GM21360 (cell line): ENCODE results near the gene ANKRD34C.

ENCODE experiments used
- ATAC-seq: cut with Tn5 transposase; IDR thresholded peaks from one replicate; pipeline ENCODE4 v1.9.1; 2021; ENCODE audit warnings: mild to moderate bottlenecking, moderate library complexity; ENCODE audit not compliant: unreplicated experiment

Gene ANKRD34C

DNA sequence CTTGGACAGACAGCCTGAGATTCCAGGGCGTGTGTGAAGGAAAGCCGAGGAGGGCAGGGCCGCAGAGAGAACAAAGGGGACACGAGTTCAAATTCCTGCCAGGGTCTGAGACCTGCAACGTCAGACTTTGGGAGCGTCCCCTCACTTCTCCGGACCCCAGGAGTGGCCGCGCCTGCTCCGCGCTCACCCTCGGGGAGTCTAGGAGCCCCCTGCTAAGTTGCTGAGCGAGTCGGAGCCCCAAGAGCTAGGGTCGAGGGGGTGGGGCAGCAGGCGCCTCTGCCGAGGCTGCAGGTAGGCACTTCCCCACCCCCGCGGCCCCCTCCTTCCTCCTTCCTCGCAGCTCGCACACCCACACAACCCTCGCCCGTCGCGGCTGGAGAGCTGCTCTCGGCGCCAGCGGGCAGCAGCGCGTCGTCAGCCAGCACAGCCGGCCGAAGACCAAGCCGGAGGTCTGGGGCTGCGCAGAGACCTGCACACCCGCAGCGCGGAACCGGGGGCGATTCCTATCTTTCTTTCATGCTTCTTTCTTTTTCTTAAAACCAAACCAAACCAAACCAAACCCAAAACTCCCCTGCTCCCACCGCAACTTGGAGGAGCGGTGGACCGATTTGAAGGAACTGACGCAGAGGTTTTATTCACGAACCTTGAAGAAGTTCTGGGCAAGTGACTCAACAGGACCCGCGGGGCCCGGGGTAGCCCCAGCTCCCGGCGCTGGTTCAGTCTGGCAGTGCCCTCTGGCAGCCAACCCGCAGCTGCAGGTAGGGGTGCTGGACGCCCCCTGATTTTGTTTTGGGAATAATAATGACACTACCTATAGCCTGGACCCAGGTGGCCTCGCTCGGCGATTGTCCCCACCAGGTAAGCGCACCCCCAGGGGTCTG lies at the start of gene ANKRD34C:
ANKRD34C (plus strand) TSS at position 352 of the 881 bp plus-strand sequence. CDS start 10,563 bp downstream, outside the sequence.
- ATAC-seq, result no peak

- no peak for ATAC-seq
Observed at GRCh38 chr15:79233236-79233635, 49.3 kb upstream of the ANKRD34C start.

DNA sequence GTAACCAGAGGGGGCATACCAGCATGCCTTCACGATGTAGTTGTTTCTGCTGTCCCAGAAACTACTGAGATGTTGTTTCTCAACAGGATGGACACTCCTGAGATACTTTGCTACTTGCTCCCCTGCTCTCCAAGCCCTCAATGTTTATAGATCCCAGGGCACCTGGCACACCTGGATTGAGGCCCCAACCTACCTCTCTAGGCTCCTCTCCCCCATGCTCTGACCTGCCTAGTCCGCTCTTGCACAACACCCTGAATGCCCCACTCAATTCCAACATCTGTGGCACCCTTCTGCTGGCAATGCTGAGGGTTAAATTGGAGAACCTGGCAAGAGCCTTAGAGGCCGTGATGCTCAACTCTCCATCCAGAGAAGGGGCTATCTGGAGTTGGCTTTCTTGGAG lies 42.5 kb upstream of the ANKRD34C start:
- no peak for ATAC-seq

DNA sequence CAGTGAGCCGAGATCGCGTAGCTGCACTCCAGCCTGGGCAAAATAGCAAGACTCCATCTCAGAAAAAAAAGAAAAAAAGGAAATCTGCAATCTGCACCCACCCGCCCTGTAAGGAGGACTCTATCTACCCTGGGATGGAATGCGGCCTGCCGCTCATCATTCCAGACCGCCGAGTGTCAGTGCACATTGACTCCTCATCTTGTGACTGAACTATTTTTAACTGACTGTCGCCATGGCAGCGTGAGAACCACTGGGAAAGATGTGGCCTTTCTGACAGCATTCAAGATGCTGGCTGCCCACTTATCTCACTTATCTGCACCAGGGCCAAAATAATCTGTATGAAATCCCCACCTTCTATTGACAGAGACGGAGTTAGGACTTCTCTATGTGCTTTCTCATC lies 38.8 kb upstream of the ANKRD34C start:
- ATAC-seq, result no peak

DNA sequence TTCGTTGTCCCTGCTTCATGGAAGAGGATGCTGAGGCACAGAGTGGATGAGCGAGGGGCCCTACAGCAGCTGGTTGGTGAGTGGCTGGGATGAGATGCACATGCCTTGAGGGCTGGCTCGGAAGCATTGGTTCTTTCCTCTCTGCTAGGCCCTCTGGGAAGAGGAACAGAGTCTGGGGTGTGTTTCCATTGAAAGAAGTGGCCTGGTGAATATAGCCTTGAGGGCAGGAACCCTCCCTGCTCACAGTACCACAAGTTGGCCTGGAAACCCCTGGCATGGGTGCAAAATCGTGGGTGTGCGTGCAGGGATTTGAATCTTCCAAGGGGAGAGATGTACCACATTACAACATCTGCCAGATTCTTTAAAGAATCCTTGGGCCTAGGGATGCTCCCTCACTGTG lies 37.6 kb upstream of the ANKRD34C start:
- ATAC-seq, result no peak

DNA sequence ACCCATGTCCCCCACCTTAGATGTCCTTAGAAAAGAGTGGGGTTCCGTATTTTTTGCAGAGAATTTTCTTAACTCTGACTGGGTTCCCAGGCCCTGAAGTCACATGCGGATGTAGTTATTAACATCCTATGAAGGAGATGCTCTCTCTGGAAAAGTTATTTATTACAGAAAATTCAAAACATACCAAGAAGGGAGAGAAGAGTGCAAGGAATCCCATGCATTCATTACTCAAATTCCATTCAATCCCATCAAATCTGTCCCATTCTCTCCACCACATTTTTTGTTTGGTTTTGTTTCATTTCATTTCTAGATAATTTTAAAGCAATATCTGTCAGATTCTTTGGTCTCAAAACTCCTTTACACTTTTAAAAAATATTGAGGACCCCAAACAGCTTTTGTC lies 34.3 kb upstream of the ANKRD34C start:
- no peak for ATAC-seq

DNA sequence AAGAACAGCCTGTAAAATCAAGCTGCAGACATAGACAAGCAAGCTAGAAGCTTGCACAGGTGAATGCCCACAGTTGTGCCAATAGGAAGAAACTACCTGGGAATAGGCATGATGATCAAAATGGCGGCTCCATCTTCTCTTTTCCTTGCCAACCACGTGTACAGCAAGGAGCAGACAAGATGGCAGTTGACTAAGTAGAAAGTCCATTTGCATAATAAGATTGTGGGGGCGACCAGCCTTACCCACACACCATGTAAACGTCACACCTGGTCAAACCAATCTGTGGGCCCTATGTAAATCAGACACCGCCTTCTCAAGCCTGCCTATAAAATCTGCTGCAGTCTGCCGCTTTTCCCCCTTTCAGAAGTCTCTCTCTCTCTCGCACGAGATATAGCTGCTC lies 25.1 kb upstream of the ANKRD34C start:
- ATAC-seq, result no peak

- ATAC-seq, result no peak
Observed at GRCh38 chr15:79261836-79262235, 20.7 kb upstream of the ANKRD34C start.

- ATAC-seq, result no peak
Observed at GRCh38 chr15:79265167-79265566, 17.4 kb upstream of the ANKRD34C start.

- no peak for ATAC-seq
Observed at GRCh38 chr15:79265987-79266579, 16.4 kb upstream of the ANKRD34C start.

DNA sequence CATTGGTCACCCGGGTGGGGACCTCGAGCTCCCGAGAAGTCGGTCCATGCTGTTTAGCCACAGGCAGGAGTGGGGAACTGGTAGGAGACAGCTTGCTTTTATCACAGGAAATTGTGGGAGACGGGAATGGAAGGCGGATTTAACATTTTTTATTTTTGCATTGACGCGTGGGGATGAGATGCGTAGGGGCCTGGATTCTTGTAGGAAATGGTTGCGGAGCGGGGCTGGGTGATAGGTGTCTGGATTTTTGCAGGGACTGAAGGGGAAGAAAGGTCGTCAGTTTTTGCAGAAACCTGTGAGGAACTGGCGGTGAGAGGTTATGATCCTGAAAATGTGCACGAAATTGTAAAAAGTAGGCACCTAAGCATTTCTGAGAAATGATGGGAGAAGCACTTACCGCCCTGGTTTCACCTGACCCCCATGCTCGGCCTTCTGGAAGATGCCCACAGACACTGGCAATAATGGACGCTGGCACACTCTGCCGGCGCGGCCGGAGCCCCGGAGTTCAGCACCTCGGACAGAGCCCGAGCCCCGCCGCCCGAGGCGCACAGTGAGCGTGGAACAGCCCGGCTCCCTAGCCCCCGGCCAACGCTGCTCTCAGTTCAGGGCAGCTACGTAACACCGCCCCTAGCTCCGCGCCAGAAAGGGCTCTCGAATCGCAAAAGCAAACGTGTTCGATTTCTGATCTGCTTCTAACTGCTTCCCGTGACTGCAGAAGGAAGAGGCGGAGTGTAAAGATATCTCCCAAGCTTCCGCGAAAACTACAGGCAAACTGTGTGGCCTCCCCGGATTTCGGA lies 928 bp downstream of the ANKRD34C start:
- ATAC-seq, result no peak

DNA sequence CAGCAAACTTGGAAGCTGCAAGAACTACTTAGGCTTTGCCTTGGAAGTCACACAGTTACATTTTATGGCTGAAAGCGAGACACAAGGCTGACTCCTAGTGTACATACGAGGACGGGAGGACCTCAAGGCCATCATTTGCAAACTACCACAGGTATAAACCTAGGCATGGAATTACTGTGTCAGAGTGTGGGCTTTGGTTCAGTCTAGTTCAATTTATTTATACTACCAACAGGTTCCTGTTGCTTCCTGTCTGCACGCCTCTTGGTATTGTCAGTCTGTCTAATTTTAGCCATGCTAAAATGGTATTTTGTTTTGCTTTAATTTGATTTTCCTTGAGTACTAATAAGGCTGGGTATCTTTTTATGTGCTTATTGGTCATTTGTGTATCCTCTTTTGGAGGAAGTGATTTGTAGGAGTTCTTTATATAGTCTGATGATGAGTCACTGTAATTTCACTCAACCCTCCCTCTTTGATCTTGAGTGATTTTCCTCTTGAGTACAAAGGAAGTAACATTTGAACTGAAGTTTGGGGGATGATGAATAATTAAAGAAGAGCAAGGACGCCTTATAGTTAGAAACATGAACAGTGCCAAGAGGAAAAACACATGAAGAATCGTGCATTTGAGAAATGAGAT lies 8.2 kb downstream of the ANKRD34C start:
- no peak for ATAC-seq

GRCh38 chr15:79292011-79292410 lies 9.5 kb downstream of the ANKRD34C start:
- ATAC-seq, result no peak

DNA sequence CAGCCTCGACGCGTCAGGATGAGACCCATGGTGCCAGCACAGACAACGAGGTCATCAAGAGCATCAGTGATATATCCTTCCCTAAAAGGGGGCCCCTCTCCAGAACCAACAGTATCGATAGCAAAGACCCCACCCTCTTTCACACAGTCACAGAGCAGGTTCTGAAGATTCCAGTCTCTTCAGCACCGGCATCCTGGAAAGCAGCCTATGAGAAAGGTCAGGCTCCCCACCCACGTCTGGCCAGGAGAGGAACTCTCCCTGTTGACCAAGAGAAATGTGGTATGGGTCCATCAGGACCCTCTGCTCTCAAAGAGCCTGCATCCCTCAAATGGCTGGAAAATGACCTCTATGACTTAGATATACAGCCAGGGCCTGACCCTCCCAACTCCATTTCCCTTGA lies 11.6 kb downstream of the ANKRD34C start:
- no peak for ATAC-seq

DNA sequence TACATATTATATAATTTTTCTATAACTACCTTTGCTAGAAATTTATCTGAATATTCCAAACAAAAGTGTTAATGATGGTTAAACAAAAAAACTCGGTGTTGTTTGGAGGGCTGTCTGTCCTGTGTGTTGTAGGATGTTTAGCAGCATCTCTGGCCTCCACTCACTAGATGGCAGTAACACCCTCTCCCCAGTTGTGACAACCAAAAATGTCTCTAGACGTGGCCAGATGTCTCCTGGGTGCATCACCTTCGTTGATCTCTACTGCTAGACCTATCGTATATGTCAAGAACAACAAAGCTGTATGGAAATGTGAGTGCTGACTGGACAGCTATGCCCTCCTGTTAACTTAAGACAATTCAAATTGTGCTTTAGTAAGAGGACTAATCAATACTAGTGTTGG lies 14.1 kb downstream of the ANKRD34C start:
- no peak for ATAC-seq

DNA sequence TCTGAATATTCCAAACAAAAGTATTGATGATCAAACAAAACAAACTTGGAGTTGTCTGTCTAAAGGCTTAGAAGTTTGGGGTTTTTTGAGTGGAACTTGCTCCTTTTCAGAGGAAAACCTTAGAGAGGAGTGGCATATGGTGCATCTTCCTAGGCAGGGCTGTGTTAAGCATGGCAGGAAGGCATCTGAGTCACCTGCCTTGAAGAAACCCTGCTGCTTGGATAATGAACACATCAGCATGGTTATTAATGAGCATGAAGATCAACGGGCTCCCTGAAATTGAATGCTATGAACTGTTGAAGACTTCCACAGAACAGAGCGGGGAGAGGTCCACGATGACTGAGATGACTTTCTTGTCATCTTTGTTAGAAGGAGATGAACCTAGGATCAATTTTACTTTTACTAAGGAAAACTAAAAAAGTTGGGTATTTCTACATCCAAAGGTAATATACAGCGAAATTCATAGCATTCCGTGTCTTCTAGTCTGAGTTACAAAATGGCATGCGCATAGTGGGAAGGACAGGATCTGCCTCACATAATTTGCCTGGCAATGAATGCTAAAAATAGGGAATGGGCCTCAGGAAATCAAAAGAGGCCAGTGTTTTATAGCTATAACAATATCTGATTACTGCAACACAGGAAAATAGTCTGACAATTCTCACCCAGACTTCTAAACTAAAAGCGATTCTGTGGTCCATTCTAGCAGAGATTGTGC lies 16.8 kb downstream of the ANKRD34C start:
- no peak for ATAC-seq

DNA sequence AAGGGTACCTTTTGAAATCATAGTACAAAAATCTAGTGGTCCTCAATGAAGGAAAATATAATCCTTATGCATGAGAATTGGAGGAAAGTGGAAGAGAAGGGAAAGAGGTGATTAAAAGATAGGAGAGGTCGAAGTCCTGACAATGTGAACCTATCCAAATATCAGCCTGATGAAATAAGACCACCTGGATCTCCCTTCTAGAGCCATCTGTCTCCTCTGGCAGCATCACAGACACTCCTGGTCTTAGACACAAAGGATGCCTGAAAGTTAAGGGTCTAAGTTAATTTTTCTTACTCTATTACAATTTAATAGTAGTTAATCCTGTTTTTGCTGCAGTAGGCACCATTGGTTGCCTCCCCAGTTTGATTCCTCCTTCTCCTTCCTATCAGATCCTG lies 17.3 kb downstream of the ANKRD34C start:
- ATAC-seq, result no peak

DNA sequence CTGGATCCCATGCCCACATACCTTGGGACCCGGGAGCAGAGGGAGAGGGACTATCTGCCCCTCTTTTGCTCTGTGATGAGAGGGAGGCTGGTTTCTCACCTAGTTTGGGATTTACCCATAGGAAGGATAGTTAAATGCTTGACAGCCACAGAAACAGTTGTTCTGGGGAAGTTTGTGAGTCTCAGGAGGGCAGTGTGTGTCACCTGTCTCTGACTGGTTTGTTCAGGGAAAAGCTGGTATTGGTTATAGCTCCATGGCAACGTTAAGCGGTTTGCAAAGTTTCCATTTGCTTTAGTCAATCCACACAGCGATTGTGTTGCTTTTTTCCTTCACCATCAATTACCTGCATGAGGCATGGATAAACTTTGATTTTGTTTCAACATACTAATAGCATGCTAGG lies 24.7 kb downstream of the ANKRD34C start:
- no peak for ATAC-seq

DNA sequence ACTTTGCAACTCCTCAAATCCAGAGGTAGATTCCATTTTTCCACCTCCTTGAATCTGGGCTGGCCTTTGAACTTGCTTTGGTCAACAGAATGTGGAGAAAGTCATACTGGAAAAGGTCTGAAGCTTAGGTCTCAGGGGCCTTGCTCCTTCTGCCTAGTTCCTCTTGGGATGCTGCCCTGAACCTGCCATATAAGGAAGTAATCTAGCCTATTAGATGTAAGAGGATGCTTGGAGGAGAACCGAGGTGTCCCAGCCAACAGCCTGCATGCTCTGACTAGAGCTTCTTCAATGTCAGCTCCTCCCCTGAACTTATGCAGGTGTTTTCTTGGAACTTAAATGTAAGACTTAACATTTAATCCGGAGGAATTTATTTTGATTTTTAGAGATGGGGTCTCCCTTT lies 26.4 kb downstream of the ANKRD34C start:
- no peak for ATAC-seq

DNA sequence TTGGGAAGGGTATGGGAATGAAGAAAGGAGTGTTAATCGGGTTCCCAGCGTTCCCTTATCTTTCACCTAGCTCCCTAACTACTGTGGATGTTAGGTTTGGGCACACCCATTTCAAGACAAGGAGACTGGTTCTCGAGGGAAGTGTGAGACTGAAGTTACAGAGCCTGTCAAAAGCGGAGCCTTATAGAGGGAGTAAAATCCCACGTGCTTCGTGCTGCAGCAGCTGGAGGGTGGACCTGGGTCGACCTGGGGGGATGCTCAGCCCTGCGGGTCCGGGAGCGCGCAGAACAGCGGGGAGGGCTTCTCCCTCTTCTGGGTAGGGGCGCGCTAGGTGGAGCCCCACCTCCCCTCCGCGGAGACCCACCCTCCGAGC lies 28.1 kb downstream of the ANKRD34C start:
- peak; percentile 33 for ATAC-seq
